HG03280 (cell line): Measurements from ENCODE around the gene SEMA3C.

Experiments
- ATAC-seq: cut with Tn5 transposase; IDR thresholded peaks from one replicate; pipeline ENCODE4 v1.9.1; 2021; ENCODE audit warnings: mild to moderate bottlenecking, moderate library complexity; ENCODE audit not compliant: unreplicated experiment

SEMA3C gene

DNA sequence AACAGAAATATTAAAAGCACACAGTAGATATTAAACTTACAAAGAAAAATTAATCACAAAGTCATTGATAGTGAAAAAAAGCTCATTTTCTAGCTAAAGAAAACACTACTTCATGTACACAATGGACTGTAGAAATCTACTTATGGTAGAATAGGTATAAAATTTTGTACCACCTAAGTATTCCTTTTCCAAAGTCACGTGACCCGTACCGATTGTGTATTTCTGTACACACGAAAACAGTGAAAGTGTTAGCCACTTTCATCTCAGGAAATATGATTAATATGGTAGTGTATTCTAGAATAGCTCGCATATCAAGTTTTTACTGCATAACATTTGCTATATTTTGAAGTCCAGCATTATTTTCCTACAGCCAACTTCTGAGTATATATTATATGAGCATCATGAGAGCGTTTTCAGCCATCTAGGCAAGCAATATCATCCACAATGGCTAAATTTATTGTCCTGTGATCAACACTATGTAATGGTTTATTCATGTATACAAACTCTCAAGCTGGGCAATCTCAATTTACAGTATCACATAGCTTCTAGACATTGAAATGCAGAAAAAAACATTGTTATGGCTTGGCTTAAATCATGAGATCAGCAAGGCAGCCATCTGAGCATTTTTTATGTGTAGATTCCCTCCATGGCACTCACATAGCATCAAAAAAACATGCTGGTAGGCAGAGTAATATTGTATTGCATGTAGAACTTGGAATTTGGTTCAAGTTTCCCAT, 165.7 kb downstream of the SEMA3C start:
- no peak for ATAC-seq

DNA sequence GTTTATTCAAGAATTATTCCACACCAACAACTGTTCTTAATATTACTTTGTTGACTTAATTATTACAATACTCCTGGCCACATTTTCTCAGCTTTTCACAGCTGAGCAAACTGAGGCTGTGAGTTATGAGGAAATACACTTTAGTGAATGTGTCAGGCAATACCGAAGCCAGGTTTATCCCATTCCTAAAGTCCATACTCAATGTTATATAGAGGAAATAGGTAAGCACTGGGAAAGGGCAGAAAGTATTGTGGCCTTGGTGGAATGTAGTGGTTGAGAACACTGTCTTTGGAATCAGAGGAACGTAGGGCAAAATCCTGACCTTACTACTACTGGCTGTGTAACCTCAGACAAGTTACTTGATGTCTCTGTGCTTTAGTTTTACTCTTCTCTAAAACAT, 169.6 kb downstream of the SEMA3C start:
- ATAC-seq: no peak

DNA sequence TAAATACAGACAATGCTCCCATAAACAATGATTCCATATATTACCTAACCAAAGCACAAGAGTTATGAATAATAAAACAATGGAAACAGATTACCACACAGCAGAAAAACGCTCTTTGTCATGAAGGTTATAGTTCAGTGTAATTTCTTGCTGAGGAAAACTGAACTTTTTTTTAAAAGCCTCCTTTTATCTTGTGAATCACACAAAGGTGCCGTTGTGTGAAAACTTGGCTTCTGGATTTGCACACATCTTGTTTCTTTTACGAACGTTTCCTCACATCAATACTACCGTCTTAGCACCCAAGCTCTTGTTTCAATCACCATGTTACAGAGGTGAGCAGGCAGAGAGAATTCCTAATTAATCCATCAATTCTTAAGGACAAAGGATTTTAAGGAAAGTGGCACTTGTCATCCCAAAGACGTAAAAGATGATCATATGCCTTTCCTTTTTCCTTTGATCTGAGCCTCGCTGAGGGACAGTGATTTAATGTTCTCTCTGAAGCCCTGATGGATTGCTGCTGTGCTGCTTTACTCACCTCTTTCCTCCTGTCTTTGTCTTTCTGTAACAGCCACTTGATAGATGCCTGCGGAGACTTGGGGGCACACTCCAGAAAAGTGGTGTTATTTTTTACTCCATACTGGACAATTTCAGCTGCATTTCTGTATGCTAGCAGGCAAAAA, 170.3 kb downstream of the SEMA3C start:
- ATAC-seq: no peak

DNA sequence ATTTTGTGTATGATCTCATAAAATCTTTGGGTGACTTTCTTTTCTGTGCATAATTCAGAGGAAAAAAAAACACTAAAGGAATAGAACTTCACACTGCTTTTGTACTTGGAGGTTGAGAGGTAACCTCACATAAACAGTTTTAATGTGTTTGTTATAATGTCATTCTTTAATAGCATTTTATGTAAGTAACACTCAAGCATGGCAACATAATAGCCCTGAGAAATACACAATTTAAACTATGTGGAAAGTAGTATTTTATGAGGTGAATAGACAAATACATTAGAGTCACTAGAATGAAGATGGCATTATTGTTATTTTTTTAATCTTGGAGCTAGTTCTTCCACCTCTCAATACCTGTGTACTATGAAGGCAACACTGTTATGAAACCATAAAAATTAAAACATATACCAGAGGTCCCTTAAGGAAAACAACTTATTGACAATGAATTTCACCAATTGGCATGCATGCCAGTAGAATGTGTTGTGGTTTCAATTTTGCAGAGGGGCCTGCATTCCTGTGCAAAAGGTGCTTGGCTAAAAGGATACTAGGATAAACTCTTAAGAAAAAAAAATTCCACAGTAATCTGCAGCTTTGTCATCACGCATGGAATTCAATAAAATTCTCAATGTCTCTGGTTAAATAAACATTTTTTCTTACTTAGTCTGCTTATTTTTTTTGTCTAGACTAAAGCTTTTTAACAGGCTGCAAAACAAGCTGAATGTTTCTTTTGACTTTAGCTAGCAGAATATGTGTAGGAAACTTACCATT, 177.9 kb downstream of the SEMA3C start:
- ATAC-seq: no peak

DNA sequence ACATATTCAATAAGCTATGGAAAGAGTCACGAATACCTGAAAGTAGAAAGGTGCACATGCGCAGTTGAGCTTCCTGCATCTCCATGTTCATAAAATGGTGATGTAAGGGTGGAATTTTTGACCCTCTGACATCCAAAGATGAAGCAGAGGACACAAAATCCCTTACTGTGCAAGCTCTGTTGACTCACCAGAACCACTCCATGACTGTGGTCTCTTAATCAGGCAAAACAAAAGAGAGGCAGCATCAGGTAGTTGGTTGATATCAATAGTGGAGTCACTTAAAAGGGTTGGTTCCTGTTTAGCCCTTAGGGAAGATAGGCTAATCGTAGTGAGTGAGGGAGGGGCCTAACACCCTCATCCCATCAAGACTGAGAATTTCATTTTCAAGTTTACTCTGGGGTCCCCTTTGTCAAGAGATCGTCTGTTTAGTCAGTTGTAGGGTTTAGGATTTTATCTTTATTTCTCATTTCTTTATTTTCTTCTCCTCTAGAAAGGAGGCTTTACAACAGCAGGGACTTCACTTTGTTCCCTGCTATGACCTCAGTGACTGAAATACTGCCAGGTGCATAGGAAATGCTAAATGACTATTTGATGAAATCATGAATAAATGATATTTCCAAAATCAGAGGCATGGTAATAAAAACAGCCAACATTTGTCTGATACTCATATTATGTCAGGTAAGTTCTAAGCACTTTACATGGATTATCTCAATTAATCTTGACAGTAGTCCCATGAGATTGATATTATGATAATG, 182.3 kb downstream of the SEMA3C start:
- ATAC-seq: no peak

DNA sequence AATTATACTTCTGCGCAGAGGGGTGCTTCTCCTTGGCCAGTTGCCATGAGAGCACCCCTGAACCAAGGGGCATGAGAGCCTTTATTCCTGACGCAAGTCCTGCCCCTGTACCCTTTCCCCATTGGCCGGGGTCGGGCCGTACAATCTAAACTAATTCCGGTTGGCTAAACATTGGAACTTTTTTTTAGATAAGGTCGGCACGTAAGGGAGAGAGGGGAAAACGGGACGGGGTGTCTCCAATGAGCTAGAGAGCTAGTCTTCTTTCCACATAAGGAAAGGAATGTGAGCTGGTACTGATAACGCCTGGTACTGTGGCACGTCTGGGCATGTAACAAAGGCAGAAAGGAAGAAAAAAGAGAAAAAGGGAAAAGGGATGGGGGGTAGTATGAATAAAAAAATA, 183.5 kb downstream of the SEMA3C start:
- ATAC-seq: no peak

DNA sequence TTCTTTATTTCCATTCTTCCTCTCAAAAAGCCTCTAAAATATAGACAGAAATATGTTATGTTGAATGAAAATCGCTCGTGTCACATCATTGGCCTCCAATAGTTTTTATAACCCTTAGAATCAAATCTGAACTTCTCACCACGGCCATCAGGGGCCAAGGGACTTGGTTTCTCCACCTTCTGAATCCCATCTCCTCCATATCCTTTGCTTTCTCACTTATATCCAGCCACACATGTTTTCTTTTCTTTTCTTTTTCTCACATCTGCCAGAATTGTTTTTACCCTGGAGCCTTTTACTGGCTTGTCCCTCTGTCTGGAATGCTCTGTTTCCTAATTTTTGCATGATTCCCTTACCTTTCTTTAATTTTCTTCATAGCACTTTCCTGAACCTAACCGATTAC, 184.8 kb downstream of the SEMA3C start:
- ATAC-seq: no peak

DNA sequence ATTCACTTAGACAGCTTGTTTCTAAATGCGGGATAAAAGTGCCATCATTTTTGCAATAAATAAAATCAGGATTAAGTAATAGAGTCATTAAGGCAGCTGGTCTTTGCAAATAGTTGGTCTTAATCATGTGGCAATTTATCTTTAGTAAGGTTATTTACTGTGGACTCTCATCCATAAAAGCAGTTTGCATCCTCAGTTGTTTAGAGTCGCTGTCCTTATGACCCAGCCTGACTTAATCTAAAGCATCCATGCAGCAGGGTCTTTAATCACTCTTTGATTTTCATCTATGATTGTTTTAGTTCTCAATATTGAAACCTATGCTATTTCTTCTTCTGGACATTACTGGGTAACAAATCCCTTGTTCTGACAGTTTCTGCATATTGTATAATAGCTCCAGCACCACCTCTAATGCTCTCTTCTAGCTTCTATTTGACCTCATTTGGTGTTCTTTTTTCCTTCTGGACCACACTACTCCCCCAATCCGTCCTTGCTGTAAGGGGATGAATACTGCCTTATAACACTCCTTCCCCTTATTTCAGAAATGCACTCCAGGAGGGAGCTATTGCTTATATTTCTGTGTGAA, 185.4 kb downstream of the SEMA3C start:
- ATAC-seq: no peak

DNA sequence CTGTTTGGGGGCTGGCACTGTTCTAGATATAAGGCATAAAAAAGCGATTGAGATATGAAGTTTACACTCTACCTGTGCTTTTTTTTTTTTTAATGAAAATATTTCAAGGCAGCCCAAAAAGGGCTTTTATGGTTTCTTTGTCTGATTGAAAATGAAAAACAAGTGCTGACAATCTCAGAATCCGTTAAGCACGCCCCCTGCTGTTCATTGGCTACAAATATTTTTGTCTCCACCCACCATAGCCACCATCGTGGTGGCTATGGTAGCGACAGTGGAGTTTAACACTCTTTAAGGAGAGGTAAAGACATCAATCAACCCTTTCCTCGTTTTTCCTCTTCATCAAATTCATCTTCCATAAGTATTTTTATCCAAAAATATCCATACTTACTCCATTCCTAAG, 186.2 kb downstream of the SEMA3C start:
- no peak for ATAC-seq

DNA sequence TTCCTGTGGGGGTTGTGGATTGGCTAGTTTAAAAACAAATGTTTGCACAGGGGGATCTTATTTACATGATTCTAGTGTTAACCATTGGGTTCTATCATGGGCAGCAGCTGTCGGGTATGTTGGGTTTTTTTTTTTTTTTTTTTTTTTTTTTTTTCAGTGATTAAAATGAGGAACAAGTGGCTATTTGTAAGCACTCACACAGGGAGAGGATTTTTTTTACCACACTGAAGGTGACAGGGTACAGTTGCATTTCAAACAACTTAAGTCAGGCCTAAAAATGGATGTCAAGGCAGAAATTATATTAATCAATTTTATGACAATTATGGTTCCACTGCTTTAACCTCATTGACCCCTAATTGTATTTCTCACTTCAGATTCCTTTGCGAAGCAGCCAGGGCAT, 187.6 kb downstream of the SEMA3C start:
- ATAC-seq: no peak

DNA sequence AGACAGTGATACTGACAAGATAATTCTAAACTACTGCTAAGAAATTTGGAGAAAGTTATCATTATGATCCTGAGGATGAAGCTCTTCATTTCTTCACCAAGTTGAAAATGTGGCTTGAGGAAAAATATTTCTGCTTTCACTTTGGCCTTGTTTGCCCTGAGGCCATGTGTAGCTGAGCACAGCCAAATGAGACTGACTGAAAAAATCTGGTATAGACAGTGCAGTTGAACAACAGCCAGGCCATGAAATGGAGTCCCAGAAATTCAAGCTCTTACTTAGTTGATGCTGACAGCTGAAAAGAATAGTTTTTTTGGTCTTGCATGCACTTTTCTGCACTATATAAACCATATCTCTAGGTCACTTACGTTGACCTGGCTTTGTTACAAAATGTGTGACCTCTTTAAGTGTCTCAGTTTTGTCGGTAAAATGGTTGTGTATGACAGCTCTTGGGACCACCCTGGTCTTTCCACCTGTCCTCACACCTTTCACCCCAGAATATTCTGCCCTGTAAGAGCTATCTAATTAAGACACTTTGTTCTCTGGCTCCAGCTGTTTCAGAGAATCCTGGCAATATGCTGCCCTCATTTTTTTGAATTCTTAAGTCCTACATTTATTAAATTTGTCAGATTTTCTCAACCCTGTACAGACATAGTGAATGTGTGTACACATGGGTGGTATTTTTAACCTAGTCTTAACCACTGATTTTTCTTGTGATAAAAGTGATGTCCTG, 189.1 kb downstream of the SEMA3C start:
- ATAC-seq: no peak

DNA sequence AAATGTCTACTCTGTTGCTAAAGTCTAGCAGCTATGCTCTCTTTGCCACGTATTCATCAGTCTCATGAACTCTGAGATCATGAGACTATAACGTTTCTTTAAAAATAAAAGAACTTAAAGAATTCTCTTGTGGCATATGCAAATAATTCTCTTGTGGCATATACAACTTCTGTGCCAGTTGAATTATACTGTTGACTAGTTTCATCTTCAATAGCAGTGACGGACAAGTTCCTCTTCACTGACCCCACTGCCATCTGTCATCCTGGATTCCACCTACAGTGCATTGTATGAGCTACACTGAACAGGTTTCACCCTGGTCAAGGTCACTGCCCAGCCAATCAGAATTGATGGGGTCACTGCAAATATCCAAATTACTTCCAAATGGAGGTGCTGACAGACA, 192.2 kb downstream of the SEMA3C start:
- ATAC-seq: no peak

DNA sequence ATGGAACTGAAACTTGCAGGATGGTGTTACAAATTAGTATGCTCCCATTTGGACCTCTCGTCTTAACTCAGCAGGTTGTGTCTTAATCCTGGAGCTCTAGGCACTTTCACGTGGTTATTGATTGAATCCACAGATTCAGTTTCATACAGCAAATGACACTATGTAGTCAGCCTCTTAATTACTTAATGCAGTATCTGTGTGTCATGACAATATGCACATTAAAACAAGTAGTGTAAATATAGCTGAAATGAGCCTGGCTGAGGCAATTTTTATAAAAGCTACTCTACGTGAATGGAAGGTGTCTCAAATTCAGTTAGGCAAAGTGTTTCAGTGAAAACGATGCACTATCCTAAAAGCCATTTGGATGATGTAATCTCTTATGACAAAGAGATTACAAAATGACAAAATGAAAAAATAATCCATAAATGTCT, 193.7 kb downstream of the SEMA3C start:
- no peak for ATAC-seq

DNA sequence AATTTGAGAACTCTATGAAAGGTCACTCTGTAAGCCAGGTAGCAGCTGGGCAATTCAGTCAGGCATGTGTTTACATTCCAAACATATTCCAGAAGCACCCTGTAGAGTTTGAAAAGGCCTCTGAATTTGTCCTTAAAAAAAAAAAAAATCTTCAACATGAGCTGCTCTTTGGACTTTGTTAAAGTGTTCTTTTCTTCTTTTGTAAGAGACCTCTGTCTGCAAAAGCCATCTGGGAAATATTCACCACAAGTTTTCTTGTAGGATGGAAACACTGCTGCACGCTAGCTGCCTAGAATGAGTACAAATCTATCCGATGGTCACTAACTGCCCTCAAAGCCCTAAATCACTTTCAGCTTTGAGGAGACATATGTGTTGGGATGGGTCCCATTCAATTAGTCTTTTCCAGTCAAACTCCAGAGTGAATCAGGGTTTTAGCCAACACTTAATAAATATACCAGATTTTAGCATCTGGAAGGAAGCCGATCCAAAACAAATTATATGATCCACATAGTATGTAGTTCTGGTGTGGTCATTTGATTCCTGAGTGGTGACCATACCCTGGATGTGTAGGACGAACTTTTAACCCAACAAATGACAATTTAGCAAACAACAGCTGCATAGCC, 194.5 kb downstream of the SEMA3C start:
- ATAC-seq: no peak

DNA sequence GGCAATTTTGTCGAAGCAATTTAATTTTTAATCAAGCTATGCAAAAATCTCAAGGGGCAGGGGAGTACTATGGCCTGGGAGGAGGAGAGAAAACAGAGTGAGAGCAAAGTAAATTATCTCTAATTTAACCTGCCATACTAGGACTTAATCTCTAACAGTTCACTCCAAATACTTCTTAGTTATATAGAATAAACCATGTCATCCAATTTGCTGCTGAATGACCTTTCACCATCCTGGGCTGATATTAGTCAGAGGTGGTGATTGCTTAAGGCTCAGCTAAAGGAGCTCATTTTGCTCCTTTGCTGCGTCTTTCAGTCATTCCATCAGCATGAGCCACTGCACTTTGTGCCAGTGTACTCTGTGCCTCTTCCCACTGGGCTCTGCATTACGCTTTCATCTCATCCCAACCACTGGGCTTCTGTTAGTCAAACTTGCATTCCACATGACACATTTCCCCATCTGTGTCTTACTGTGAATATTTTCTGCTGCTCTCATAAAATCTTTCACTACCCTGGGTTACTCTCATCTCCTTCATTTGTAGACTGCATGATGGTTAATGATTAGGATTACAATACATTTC, 196.1 kb downstream of the SEMA3C start:
- ATAC-seq: no peak

DNA sequence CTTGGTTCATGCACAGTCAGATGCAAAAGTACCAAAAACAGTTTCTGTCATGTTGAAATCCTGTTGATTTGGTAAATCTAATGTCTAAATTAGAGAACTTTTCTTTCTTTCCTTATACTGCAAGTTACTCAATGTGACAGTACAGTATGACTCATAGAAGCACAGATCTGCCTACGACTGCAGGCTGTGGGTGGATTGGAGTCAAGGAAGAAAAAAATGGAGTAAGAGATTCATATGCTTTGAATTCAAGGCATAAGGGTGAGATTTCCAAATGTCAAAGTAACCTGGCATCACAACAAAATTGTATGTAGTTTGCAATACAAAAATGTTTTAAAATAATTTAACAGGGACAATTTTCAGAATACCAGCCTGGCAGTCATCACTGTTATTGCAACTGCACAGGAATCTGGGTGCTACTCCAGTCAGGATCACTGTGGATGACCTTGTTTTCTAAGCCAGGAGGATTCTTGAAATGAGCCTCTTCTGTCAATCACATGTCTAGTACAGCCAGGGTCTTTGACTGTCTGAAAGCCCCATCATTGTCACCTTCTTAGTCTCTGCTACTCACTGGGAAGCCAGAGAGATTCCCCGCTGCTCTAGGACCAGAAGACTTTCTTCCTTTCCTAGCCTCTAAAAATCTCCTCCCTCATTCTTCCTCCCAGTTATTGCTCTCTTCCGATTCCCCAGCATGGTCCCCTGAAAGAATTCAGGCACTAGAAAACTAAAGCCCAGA, 196.8 kb downstream of the SEMA3C start:
- no peak for ATAC-seq

DNA sequence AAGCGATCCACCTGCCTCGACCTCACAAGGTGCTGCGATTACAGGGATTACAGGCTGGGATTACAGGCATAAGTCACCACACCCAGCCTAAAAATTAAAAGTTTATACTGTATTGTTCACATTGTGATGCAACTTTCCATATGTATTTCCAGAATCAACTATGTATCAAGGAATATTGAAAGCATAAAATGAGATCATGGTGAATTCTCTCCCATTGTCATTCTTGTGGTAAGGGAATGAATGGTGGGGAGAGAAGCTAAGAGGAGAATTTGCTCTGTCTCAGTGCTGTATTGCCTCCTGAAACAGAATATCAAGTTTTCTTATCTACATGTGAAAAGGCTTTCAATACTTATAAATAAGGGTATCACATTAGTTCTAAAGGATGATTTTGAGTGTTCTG, 198.7 kb downstream of the SEMA3C start:
- ATAC-seq: no peak

DNA sequence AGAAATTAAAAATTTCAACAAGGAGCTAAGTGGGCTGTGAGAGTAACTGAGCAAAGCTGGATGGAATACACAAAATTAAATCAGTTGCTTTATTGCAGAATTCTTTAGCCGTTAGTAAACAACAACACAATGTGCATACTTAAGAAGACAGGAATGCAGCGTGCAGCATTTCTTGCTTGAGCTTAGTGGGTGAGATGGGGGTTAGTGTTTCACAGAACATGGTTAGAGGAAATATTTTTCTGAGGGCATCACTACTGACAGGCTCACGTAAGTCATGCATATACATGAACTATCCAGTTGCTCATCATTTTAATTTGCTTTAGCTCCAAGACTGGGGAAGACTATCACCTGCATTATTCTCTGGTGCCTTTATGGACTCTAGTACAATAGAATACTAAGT, 199.6 kb downstream of the SEMA3C start:
- ATAC-seq: no peak

DNA sequence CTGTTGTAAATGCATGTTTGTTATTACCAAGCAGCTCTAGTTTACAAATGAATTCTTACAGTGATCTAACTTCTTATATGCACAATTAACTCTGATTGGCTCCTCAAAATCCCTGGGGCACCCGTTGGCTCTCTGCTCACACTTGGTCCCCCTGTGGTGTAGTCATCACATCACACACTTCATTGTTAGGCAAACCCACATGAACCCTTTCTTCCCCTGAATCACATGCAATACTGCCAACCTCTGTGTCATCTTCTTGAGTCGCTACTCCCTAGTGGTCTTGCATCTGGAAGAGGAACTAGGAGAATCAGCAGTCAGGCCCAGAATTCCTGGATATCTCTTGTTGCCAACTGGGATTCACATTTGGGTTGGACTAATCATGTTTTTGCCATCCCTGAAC, 207.3 kb downstream of the SEMA3C start:
- ATAC-seq: no peak
